WTC11 (cell line): ENCODE data around the gene RNF125. TPM values are rescaled to one million over a fixed set of nuclear protein-coding genes. Genes with fewer than 3 reads are reported as not detected.

Experiments
- ATAC-seq: fragments of 200-7000 bp; cut with Tn5 transposase; 2 replicates; pipeline ENCODE4 v1.10.0; 2021; ENCODE audit warnings: mild to moderate bottlenecking, moderate library complexity
- CTCF ChIA-PET: fragments of 300-600 bp; sonication (Branson Sonifier 250); formaldehyde crosslinking; loops from one replicate; lab custom pipeline; 2021; ENCODE audit warnings: antibody characterized with exemption; lab: Charles Lee
- POLR2A ChIA-PET: fragments of 350-600 bp; sonication (Branson Sonifier 250); formaldehyde crosslinking; loops from one replicate; lab custom pipeline; 2021; ENCODE audit warnings: antibody characterized with exemption; lab: Charles Lee
- DNase-seq: peaks from one replicate; pipeline ENCODE4 v3.0.0; 2021; ENCODE audit warnings: low spot score
- H3K27ac Mint-ChIP-seq: 2 replicates; pipeline ENCODE4 v1.8.0; 2021; ENCODE audit warnings: mixed read lengths
- H3K27me3 Mint-ChIP-seq: 2 replicates; pipeline ENCODE4 v1.8.0; 2021; ENCODE audit warnings: low read depth, mild to moderate bottlenecking, moderate library complexity, mixed read lengths
- H3K36me3 Mint-ChIP-seq: 2 replicates; pipeline ENCODE4 v1.8.0; 2021; ENCODE audit warnings: mixed read lengths
- H3K4me1 Mint-ChIP-seq: 2 replicates; pipeline ENCODE4 v1.8.0; 2022; ENCODE audit warnings: mixed read lengths
- H3K4me3 Mint-ChIP-seq: 2 replicates; pipeline ENCODE4 v1.8.0; 2021; ENCODE audit warnings: mild to moderate bottlenecking, moderate library complexity, mixed read lengths
- H3K9me3 Mint-ChIP-seq: 2 replicates; pipeline ENCODE4 v1.8.0; 2021; ENCODE audit warnings: mixed read lengths
- CBFB ChIP-seq: sonication (generic); formaldehyde crosslinking; IDR thresholded peaks from 2 replicates; pipeline ENCODE4 v1.8.1; 2022; ENCODE audit warnings: mild to moderate bottlenecking, low read depth, missing genetic modification reagents
- CTCF ChIP-seq: fragments of 200-600 bp; IDR thresholded peaks from 2 replicates; pipeline ENCODE4 v1.8.0; 2022; ENCODE audit warnings: antibody characterized with exemption
- HMGXB4 ChIP-seq: sonication (generic); formaldehyde crosslinking; IDR thresholded peaks from 2 replicates; pipeline ENCODE4 v1.8.1; 2023; ENCODE audit warnings: mild to moderate bottlenecking, moderate library complexity, missing genetic modification reagents
- RELA ChIP-seq: sonication (generic); formaldehyde crosslinking; IDR thresholded peaks from 2 replicates; pipeline ENCODE4 v1.8.1; 2022; ENCODE audit warnings: missing genetic modification reagents, mild to moderate bottlenecking, borderline replicate concordance
- ZMAT4 ChIP-seq: fragments of 250-450 bp; sonication (Bioruptor Pico); IDR thresholded peaks from 2 replicates; pipeline ENCODE4 v1.9.0; 2021; ENCODE audit warnings: mild to moderate bottlenecking
- ZNF232 ChIP-seq: sonication (generic); formaldehyde crosslinking; IDR thresholded peaks from 2 replicates; pipeline ENCODE4 v1.8.0; 2022; ENCODE audit warnings: mild to moderate bottlenecking, missing genetic modification reagents
- ZNF281 ChIP-seq: sonication (generic); formaldehyde crosslinking; IDR thresholded peaks from 2 replicates; pipeline ENCODE4 v1.8.0; 2023; ENCODE audit warnings: mild to moderate bottlenecking, missing genetic modification reagents
- ZNF425 ChIP-seq: fragments of 250-450 bp; sonication (Bioruptor Pico); conservative IDR thresholded peaks from 2 replicates; pipeline ENCODE4 v1.9.0; 2021; ENCODE audit warnings: mild to moderate bottlenecking
- ZNF512 ChIP-seq: sonication (generic); formaldehyde crosslinking; IDR thresholded peaks from 2 replicates; pipeline ENCODE4 v1.8.1; 2022; ENCODE audit warnings: missing genetic modification reagents, borderline replicate concordance
- ZSCAN18 ChIP-seq: fragments of 250-450 bp; sonication (Bioruptor Pico); IDR thresholded peaks from 2 replicates; pipeline ENCODE4 v2.1.2; 2022; ENCODE audit warnings: mild to moderate bottlenecking, moderate library complexity
- total RNA-seq: library from RNA; stranded (reverse); gene quantifications from 3 replicates; pipeline ENCODE4 v1.2.3, GENCODE V29; 2021

The RNF125 gene
- total RNA-seq, 1 experiment from 2014 or later, result 14.9 TPM

- Mint-ChIP-seq H3K9me3 (peaks cover 44% of the 10 kb centered on the region), H3K27ac (no peak overlapping the region), H3K27me3 (no peaks in the 10 kb centered on the region; the same call in 1 of the 2 replicates), H3K4me1 (peaks cover 23% of the 10 kb centered on the region), H3K4me3 (no peak overlapping the region), H3K36me3 (peaks cover 38% of the 10 kb centered on the region)
- POLR2A ChIA-PET, result no interaction called here
- CTCF ChIA-PET, result no interaction called here
- DNase-seq (no peak), ATAC-seq (no peak)
- TF ChIP-seq ZNF281 (CRISPR knock-in tag) (no peak), ZNF425 (CRISPR knock-in tag) (no peak), RELA (CRISPR knock-in tag) (no peak)
- TF ChIP-seq, all 79 proteins: peak for 0
These were observed 44.6 kb upstream of the RNF125 start for GRCh38 chr18:31973929-31974546.

- no peak for TF ChIP-seq ZMAT4 (CRISPR knock-in tag)
- TF ChIP-seq ZNF232 (CRISPR knock-in tag), result no peak
- TF ChIP-seq HMGXB4, result no peak
- Mint-ChIP-seq H3K4me1 (peaks cover 16% of the 10 kb centered on the region), H3K36me3 (peaks cover 42% of the 10 kb centered on the region), H3K27ac (no peak overlapping the region), H3K4me3 (no peak overlapping the region), H3K9me3 (peaks cover 49% of the 10 kb centered on the region), H3K27me3 (no peaks in the 10 kb centered on the region; the same call in 1 of the 2 replicates)
- DNase-seq, result no peak
- no peak for ATAC-seq
- POLR2A ChIA-PET, result no interaction called here
- CTCF ChIA-PET, result interaction anchor here (0.6 to 2.9 kb wide), 18 partner anchors 12 to 478 kb away, joined by 3 to 34 read pairs (median 8); partner anchors contain the start of genes DSG2, RNF125 and TRAPPC8
These were observed 42.4 kb upstream of the RNF125 start for GRCh38 chr18:31976242-31976641.

- Mint-ChIP-seq H3K36me3 (peaks cover 39% of the 10 kb centered on the region), H3K9me3 (peaks cover 45% of the 10 kb centered on the region), H3K4me3 (no peak overlapping the region), H3K27ac (no peak overlapping the region), H3K4me1 (peaks cover 16% of the 10 kb centered on the region), H3K27me3 (no peaks in the 10 kb centered on the region; the same call in 1 of the 2 replicates)
- peak; percentile 56 for DNase-seq
- ChIA-PET POLR2A (interaction anchor here (0.6 to 1.3 kb wide), 4 partner anchors 34 to 573 kb away, joined by 3 to 6 read pairs (median 4); partner anchors contain the start of gene TRAPPC8), CTCF (interaction anchor here (0.6 to 2.9 kb wide), 50 partner anchors 9 to 553 kb away, joined by 3 to 34 read pairs (median 5); partner anchors contain the start of genes B4GALT6, DSG2, RNF125 and TRAPPC8)
- peak; percentile 92 for ATAC-seq
- TF ChIP-seq ZNF512 (CRISPR knock-in tag) (no peak), CBFB (CRISPR knock-in tag) (no peak), CTCF (peak; percentile 51), ZSCAN18 (CRISPR knock-in tag) (no peak), RELA (CRISPR knock-in tag) (no peak)
These were observed 41.3 kb upstream of the RNF125 start for GRCh38 chr18:31977270-31977872.
